HUES48 (cell line): ENCODE data around the gene HOXB4.
"Not testable (repeated sequence)": the region's sequence is repeated elsewhere in the genome, so short reads cannot be mapped to it uniquely, and the experiment has no call there.

Experiments
- H3K27ac ChIP-seq: one replicate; pipeline ENCODE4 v1.7.0; 2013; ENCODE audit warnings: low read depth, low read length, inconsistent platforms
- H3K27me3 ChIP-seq: 2 replicates; pipeline ENCODE4 v1.6.1; 2013; ENCODE audit warnings: mild to moderate bottlenecking, low read length; ENCODE audit not compliant: control insufficient read depth, insufficient read depth
- H3K36me3 ChIP-seq: 2 replicates; pipeline ENCODE4 v1.6.1; 2013; ENCODE audit warnings: low read length; ENCODE audit not compliant: control insufficient read depth, insufficient read depth
- H3K4me1 ChIP-seq: 2 replicates; pipeline ENCODE4 v1.6.1; 2013; ENCODE audit warnings: mild to moderate bottlenecking, low read length; ENCODE audit not compliant: control insufficient read depth, insufficient read depth
- H3K4me3 ChIP-seq: 2 replicates; pipeline ENCODE4 v1.5.1; 2013; ENCODE audit warnings: mild to moderate bottlenecking, low read depth, low read length
- H3K9ac ChIP-seq: 2 replicates; pipeline ENCODE4 v1.6.1; 2013; ENCODE audit warnings: mild to moderate bottlenecking, low read depth, low read length, moderate library complexity
- H3K9me3 ChIP-seq: 2 replicates; pipeline ENCODE4 v1.6.1; 2013; ENCODE audit warnings: low read length; ENCODE audit not compliant: control insufficient read depth, insufficient read depth

HOXB4 gene

GRCh38 chr17:48541036-48541576 is 37.0 kb downstream of the HOXB4 start:
- Histone ChIP-seq H3K27me3 (peaks cover 91% of the 10 kb centered on the region), H3K4me3 (peak overlapping the region; percentile 59), H3K4me1 (peaks cover 26% of the 10 kb centered on the region), H3K27ac (no peak overlapping the region), H3K36me3 (no peaks in the 10 kb centered on the region), H3K9me3 (no peaks in the 10 kb centered on the region), H3K9ac (no peak overlapping the region)

GRCh38 chr17:48540213-48540612 is 37.9 kb downstream of the HOXB4 start:
- Histone ChIP-seq H3K9ac (no peak overlapping the region), H3K36me3 (no peaks in the 10 kb centered on the region), H3K9me3 (no peaks in the 10 kb centered on the region), H3K27me3 (peaks cover 82% of the 10 kb centered on the region), H3K4me3 (no peak overlapping the region), H3K27ac (no peak overlapping the region), H3K4me1 (peaks cover 26% of the 10 kb centered on the region)

GRCh38 chr17:48539177-48539576 is 39.0 kb downstream of the HOXB4 start:
- H3K27me3 ChIP-seq = peaks cover 76% of the 10 kb centered on the region

GRCh38 chr17:48537316-48537715 is 40.8 kb downstream of the HOXB4 start:
- Histone ChIP-seq H3K27me3 (peaks cover 76% of the 10 kb centered on the region), H3K27ac (no peak overlapping the region), H3K4me1 (peaks cover 19% of the 10 kb centered on the region), H3K36me3 (no peaks in the 10 kb centered on the region), H3K9ac (no peak overlapping the region), H3K4me3 (no peak overlapping the region), H3K9me3 (no peaks in the 10 kb centered on the region)

More at GRCh38 chr17:48539177-48539576, 39.0 kb downstream of the HOXB4 start:
- no peak overlapping the region for H3K27ac ChIP-seq
- H3K4me1 ChIP-seq = peaks cover 26% of the 10 kb centered on the region
- no peaks in the 10 kb centered on the region for H3K36me3 ChIP-seq
- H3K4me3 ChIP-seq = no peak overlapping the region
- H3K9me3 ChIP-seq = no peaks in the 10 kb centered on the region
- H3K9ac ChIP-seq = no peak overlapping the region

GRCh38 chr17:48535793-48536559 is 42.2 kb downstream of the HOXB4 start:
- H3K9me3 ChIP-seq, H3K27ac ChIP-seq, H3K9ac ChIP-seq, H3K36me3 ChIP-seq, H3K4me3 ChIP-seq: not testable (repeated sequence)
- peaks cover 76% of the 10 kb centered on the region for H3K27me3 ChIP-seq
- peaks cover 19% of the 10 kb centered on the region for H3K4me1 ChIP-seq

- Histone ChIP-seq H3K4me1 (peaks cover 37% of the 10 kb centered on the region), H3K36me3 (no peaks in the 10 kb centered on the region), H3K9me3 (no peaks in the 10 kb centered on the region), H3K27ac (no peak overlapping the region), H3K9ac (no peak overlapping the region), H3K27me3 (peaks cover 81% of the 10 kb centered on the region), H3K4me3 (no peak overlapping the region)
Observed at GRCh38 chr17:48532261-48532660, 45.9 kb downstream of the HOXB4 start.

- H3K27ac ChIP-seq = no peak within 1 kb of the TSS
- H3K36me3 ChIP-seq = no peaks in the 10 kb centered on the region
- peaks cover 85% of the 10 kb centered on the region for H3K27me3 ChIP-seq
- no peak within 1 kb of the TSS; the same call in 1 of the 2 replicates for H3K4me3 ChIP-seq
- peaks cover 45% of the 10 kb centered on the region for H3K4me1 ChIP-seq
- H3K9me3 ChIP-seq = no peaks in the 10 kb centered on the region
- no peak within 1 kb of the TSS for H3K9ac ChIP-seq
Observed at GRCh38 chr17:48530887-48531272, 47.3 kb downstream of the HOXB4 start, which contains the start of gene HOXB1. HOXB1 (minus strand) TSS chr17:48531011; CDS start chr17:48530904, 107 bp downstream.

- H3K9ac ChIP-seq = no peak overlapping the region
- peaks cover 91% of the 10 kb centered on the region for H3K27me3 ChIP-seq
- H3K27ac ChIP-seq = no peak overlapping the region
- H3K9me3 ChIP-seq = no peaks in the 10 kb centered on the region
- H3K4me3 ChIP-seq = no peak overlapping the region; the same call in 1 of the 2 replicates
- no peaks in the 10 kb centered on the region for H3K36me3 ChIP-seq
- peaks cover 45% of the 10 kb centered on the region for H3K4me1 ChIP-seq
Observed at GRCh38 chr17:48530208-48530886, 47.8 kb downstream of the HOXB4 start.

GRCh38 chr17:48529683-48530009 is 48.5 kb downstream of the HOXB4 start:
- no peaks in the 10 kb centered on the region for H3K36me3 ChIP-seq
- peaks cover 45% of the 10 kb centered on the region for H3K4me1 ChIP-seq
- H3K9ac ChIP-seq = no peak overlapping the region
- peaks cover 98% of the 10 kb centered on the region for H3K27me3 ChIP-seq
- H3K27ac ChIP-seq = no peak overlapping the region
- no peaks in the 10 kb centered on the region for H3K9me3 ChIP-seq
- H3K4me3 ChIP-seq = no peak overlapping the region

GRCh38 chr17:48528936-48529682 is 49.0 kb downstream of the HOXB4 start:
- peaks cover 98% of the 10 kb centered on the region for H3K27me3 ChIP-seq
- H3K9ac ChIP-seq = no peak overlapping the region
- H3K27ac ChIP-seq = no peak overlapping the region
- H3K36me3 ChIP-seq = no peaks in the 10 kb centered on the region
- H3K4me1 ChIP-seq = peaks cover 45% of the 10 kb centered on the region
- H3K9me3 ChIP-seq = no peaks in the 10 kb centered on the region
- no peak overlapping the region for H3K4me3 ChIP-seq
